Fibroblast of peridontal ligament (primary cell): Measurements from ENCODE around the gene CCDC117.

Experiments
- DNase-seq: peaks from one replicate; pipeline ENCODE4 v3.0.0-alpha.2; 2010; ENCODE audit errors: extremely low read depth

Gene CCDC117

GRCh38 chr22:28769394-28770085 lies 3.0 kb upstream of the CCDC117 start:
- DNase-seq: no peak

GRCh38 chr22:28771195-28771791 lies 1.2 kb upstream of the CCDC117 start:
- DNase-seq: no peak

GRCh38 chr22:28773461-28773867 lies 969 bp downstream of the CCDC117 start:
- DNase-seq: peak; percentile 51

GRCh38 chr22:28774378-28774777 lies 1.9 kb downstream of the CCDC117 start:
- no peak for DNase-seq

GRCh38 chr22:28779833-28780232 lies 7.3 kb downstream of the CCDC117 start:
- DNase-seq: no peak

GRCh38 chr22:28780296-28780695 lies 7.8 kb downstream of the CCDC117 start:
- DNase-seq: no peak

GRCh38 chr22:28783786-28784671 lies 11.5 kb downstream of the CCDC117 start:
- DNase-seq: peak; percentile 55

GRCh38 chr22:28788601-28789000 lies 16.1 kb downstream of the CCDC117 start:
- peak; percentile 56 for DNase-seq

GRCh38 chr22:28791124-28791523 lies 18.6 kb downstream of the CCDC117 start:
- DNase-seq: no peak

- DNase-seq: no peak
These were observed 19.5 kb downstream of the CCDC117 start for GRCh38 chr22:28791841-28792490.

GRCh38 chr22:28792491-28793383 lies 20.2 kb downstream of the CCDC117 start:
- DNase-seq: no peak

- no peak for DNase-seq
These were observed 21.6 kb downstream of the CCDC117 start for GRCh38 chr22:28793976-28794584.

- no peak for DNase-seq
These were observed 22.7 kb downstream of the CCDC117 start for GRCh38 chr22:28795071-28795693.

GRCh38 chr22:28795932-28796856 lies 23.7 kb downstream of the CCDC117 start:
- no peak for DNase-seq

- peak; percentile 95 for DNase-seq
These were observed 26.5 kb downstream of the CCDC117 start for GRCh38 chr22:28798810-28799605.

GRCh38 chr22:28799606-28800307 lies 27.3 kb downstream of the CCDC117 start:
- peak; percentile 56 for DNase-seq

- peak; percentile 92 for DNase-seq
These were observed 28.0 kb downstream of the CCDC117 start, which contains the start of gene XBP1 for GRCh38 chr22:28800308-28801041. TSS of gene XBP1 (minus strand) at chr22:28800569.
